H1 (cell line): ENCODE data around the gene ABHD16A. TPM values are rescaled to one million over a fixed set of nuclear protein-coding genes. Genes with fewer than 3 reads are reported as not detected.

Experiments used
- CTCF ChIA-PET: fragments of 300-600 bp; sonication (Branson Sonifier 250); formaldehyde crosslinking; loops from one replicate; lab custom pipeline; 2021; ENCODE audit not compliant: partially characterized antibody; lab: Charles Lee
- POLR2A ChIA-PET: fragments of 300-600 bp; sonication (Branson Sonifier 250); formaldehyde crosslinking; loops from one replicate; lab custom pipeline; 2021; ENCODE audit warnings: inconsistent platforms; ENCODE audit not compliant: partially characterized antibody; lab: Charles Lee
- DNase-seq, 2 experiments: peaks; one replicate each; pipeline versions ENCODE4 v3.0.0 to v3.0.0-alpha.2; 2010 to 2022; ENCODE audit warnings: low spot score in 2 of 2, low read depth in 1 of 2, mixed read lengths in 1 of 2
- FAIRE-seq: peaks from 2 replicates; lab custom pipeline; 2011; peaks lifted over from hg19 to GRCh38; lab: Jason Lieb, UNC
- H2AFZ ChIP-seq: 2 replicates; pipeline ENCODE4 v1.8.1; 2012; ENCODE audit warnings: low read length, inconsistent platforms
- H2AK5ac ChIP-seq: 2 replicates; pipeline ENCODE4 v1.6.1; 2013; ENCODE audit warnings: low read depth, low read length
- H2BK120ac ChIP-seq: replicated peaks from 2 replicates; pipeline ENCODE3; 2013; ENCODE audit warnings: low read depth, low read length, inconsistent platforms
- H2BK12ac ChIP-seq: 2 replicates; pipeline ENCODE4 v1.6.1; 2013; ENCODE audit warnings: low read depth, low read length
- H2BK15ac ChIP-seq: 2 replicates; pipeline ENCODE4 v1.6.1; 2013; ENCODE audit warnings: low read length
- H2BK20ac ChIP-seq: 2 replicates; pipeline ENCODE4 v1.6.1; 2013; ENCODE audit warnings: low read length
- H2BK5ac ChIP-seq: 2 replicates; pipeline ENCODE4 v1.6.1; 2013; ENCODE audit warnings: low read depth, low read length
- H3K14ac ChIP-seq: 2 replicates; pipeline ENCODE4 v1.6.1; 2013; ENCODE audit warnings: inconsistent platforms; ENCODE audit not compliant: insufficient read length
- H3K18ac ChIP-seq: 2 replicates; pipeline ENCODE4 v1.6.1; 2013; ENCODE audit warnings: low read length; ENCODE audit errors: extremely low read depth
- H3K23ac ChIP-seq: 2 replicates; pipeline ENCODE4 v1.6.1; 2013; ENCODE audit warnings: inconsistent platforms; ENCODE audit not compliant: insufficient read length
- H3K23me2 ChIP-seq: 2 replicates; pipeline ENCODE4 v1.6.1; 2013; ENCODE audit warnings: low read depth, low read length
- H3K27ac ChIP-seq: 2 replicates; pipeline ENCODE4 v1.6.1; 2011; ENCODE audit warnings: low read depth, low read length, inconsistent platforms
- H3K27me3 ChIP-seq, 4 experiments: replicated peaks in 1 of 4; 1 replicate in 1 of 4; 2 replicates in 3 of 4; pipeline versions ENCODE4 v1.6.1 to v1.8.1; 2011 to 2013; ENCODE audit warnings: low read length in 3 of 4, mild to moderate bottlenecking in 3 of 4, inconsistent platforms in 2 of 4, mixed read lengths in 2 of 4, moderate library complexity in 1 of 4; ENCODE audit not compliant: control insufficient read depth in 3 of 4, insufficient read depth in 3 of 4; ENCODE audit errors: extremely low read depth in 1 of 4
- H3K36me3 ChIP-seq, 4 experiments: 2 replicates each; pipeline versions ENCODE4 v1.6.1 to v1.8.1; 2011 to 2013; ENCODE audit warnings: mild to moderate bottlenecking in 4 of 4, low read length in 3 of 4, moderate library complexity in 2 of 4, control low read depth in 1 of 4, inconsistent platforms in 1 of 4; ENCODE audit not compliant: insufficient read depth in 4 of 4, control insufficient read depth in 2 of 4
- H3K4ac ChIP-seq: replicated peaks from 2 replicates; pipeline ENCODE3; 2013; ENCODE audit warnings: low read length, low read depth, mixed read lengths, inconsistent platforms; ENCODE audit not compliant: insufficient read length
- H3K4me1 ChIP-seq, 4 experiments: replicated peaks in 1 of 4; 1 replicate in 1 of 4; 2 replicates in 3 of 4; pipeline versions ENCODE4 v1.6.1 to v1.8.1; 2011 to 2013; ENCODE audit warnings: low read length in 3 of 4, inconsistent platforms in 2 of 4, mixed read lengths in 1 of 4; ENCODE audit not compliant: insufficient read depth in 4 of 4, control insufficient read depth in 3 of 4
- H3K4me2 ChIP-seq, 2 experiments: 2 replicates each; pipeline versions ENCODE4 v1.6.1 to v1.8.1; 2011 to 2013; ENCODE audit warnings: low read depth in 2 of 2, low read length in 2 of 2, control low read depth in 1 of 2, inconsistent platforms in 1 of 2, mild to moderate bottlenecking in 1 of 2; ENCODE audit not compliant: insufficient read depth in 1 of 2
- H3K4me3 ChIP-seq, 4 experiments: fragments of 200-600, 300-600 bp in 1 of 4; sonication (generic), shearing (Covaris generic), sonication (Bioruptor Twin) in 1 of 4; 2 replicates each; pipeline versions ENCODE4 v1.5.1 to v1.8.1; 2011 to 2016; ENCODE audit warnings: low read length in 4 of 4, low read depth in 3 of 4, control low read depth in 2 of 4, inconsistent platforms in 2 of 4, mild to moderate bottlenecking in 2 of 4, mixed read lengths in 1 of 4, moderate library complexity in 1 of 4; ENCODE audit not compliant: insufficient read depth in 2 of 4; ENCODE audit errors: extremely low read depth in 1 of 4
- H3K56ac ChIP-seq: replicated peaks from 2 replicates; pipeline ENCODE3; 2013; ENCODE audit warnings: low read depth, mild to moderate bottlenecking, mixed read lengths, low read length, inconsistent platforms; ENCODE audit not compliant: insufficient read length
- H3K79me1 ChIP-seq: 2 replicates; pipeline ENCODE4 v1.6.1; 2013; ENCODE audit warnings: low read depth, low read length, control low read depth
- H3K79me2 ChIP-seq, 2 experiments: 2 replicates each; pipeline versions ENCODE4 v1.6.1 to v1.8.1; 2012 to 2013; ENCODE audit warnings: low read length in 2 of 2, mild to moderate bottlenecking in 2 of 2, inconsistent platforms in 1 of 2; ENCODE audit not compliant: insufficient read depth in 2 of 2, control insufficient read depth in 1 of 2
- H3K9ac ChIP-seq, 4 experiments: replicated peaks in 1 of 4; 1 replicate in 1 of 4; 2 replicates in 3 of 4; pipeline versions ENCODE4 v1.6.1 to v1.8.1; 2011 to 2013; ENCODE audit warnings: low read depth in 3 of 4, low read length in 3 of 4, control low read depth in 2 of 4, mild to moderate bottlenecking in 2 of 4, moderate library complexity in 2 of 4, inconsistent platforms in 1 of 4; ENCODE audit errors: extremely low read depth in 1 of 4
- H3K9me3 ChIP-seq, 2 experiments: 2 replicates each; pipeline versions ENCODE4 v1.6.1 to v1.8.1; 2012 to 2013; ENCODE audit warnings: mild to moderate bottlenecking in 2 of 2, moderate library complexity in 2 of 2, control low read depth in 1 of 2, inconsistent platforms in 1 of 2, low read depth in 1 of 2, low read length in 1 of 2, mixed read lengths in 1 of 2; ENCODE audit not compliant: insufficient read depth in 2 of 2
- H4K20me1 ChIP-seq, 2 experiments: replicated peaks in 1 of 2; 2 replicates each; pipeline versions ENCODE3 to v1.8.1; 2011 to 2013; ENCODE audit warnings: inconsistent platforms in 2 of 2, low read length in 2 of 2, mild to moderate bottlenecking in 1 of 2; ENCODE audit not compliant: insufficient read depth in 2 of 2, control insufficient read depth in 1 of 2
- H4K5ac ChIP-seq: 2 replicates; pipeline ENCODE4 v1.6.1; 2013; ENCODE audit warnings: low read length, low read depth, mixed read lengths, inconsistent platforms; ENCODE audit not compliant: insufficient read length
- H4K8ac ChIP-seq: 2 replicates; pipeline ENCODE4 v1.8.0; 2013; ENCODE audit warnings: mild to moderate bottlenecking, moderate library complexity, low read length, inconsistent platforms; ENCODE audit not compliant: insufficient read depth; ENCODE audit errors: extremely low read depth
- H4K91ac ChIP-seq: replicated peaks from 2 replicates; pipeline ENCODE3; 2013; ENCODE audit warnings: low read length, mixed read lengths, inconsistent platforms; ENCODE audit not compliant: insufficient read length
- BRCA1 ChIP-seq: IDR thresholded peaks from 2 replicates; pipeline ENCODE4 v1.6.1; 2012; ENCODE audit warnings: low read depth, low read length, improper control_type of control experiment
- CHD1 ChIP-seq: IDR thresholded peaks from 2 replicates; pipeline ENCODE4 v1.6.1; 2012; ENCODE audit warnings: low read depth, low read length, improper control_type of control experiment
- JUN ChIP-seq: IDR thresholded peaks from 2 replicates; pipeline ENCODE4 v1.6.1; 2011; ENCODE audit warnings: low read depth, mild to moderate bottlenecking, improper control_type of control experiment, low read length
- NRF1 ChIP-seq: IDR thresholded peaks from 2 replicates; pipeline ENCODE4 v1.6.1; 2011; ENCODE audit warnings: mild to moderate bottlenecking, low read depth, low read length, improper control_type of control experiment
- WGBS, 2 experiments: shearing (Covaris generic) in 1 of 2; methylation state at CpG; one replicate each; pipeline versions ENCODE4 v1.1.6 to v1.1.7; 2013 to 2015; ENCODE audit warnings: low lambda C conversion rate in 2 of 2, mixed read lengths in 2 of 2, inconsistent platforms in 1 of 2, low coverage in 1 of 2, missing lambda C conversion rate in 1 of 2; ENCODE audit not compliant: insufficient replicate concordance in 2 of 2, insufficient coverage in 1 of 2, insufficient read length in 1 of 2; ENCODE audit errors: extremely low coverage in 1 of 2, missing lambda C conversion rate in 1 of 2; 5-methylcytosine and 5-hydroxymethylcytosine counted together
- polyA plus RNA-seq, 7 experiments: library from polyadenylated mRNA; depleted of rRNA in 3 of 7; stranded (reverse) in 5 of 7; unstranded in 2 of 7; fragments of >200 nt in 5 of 7; fragments of 200-250 nt in 2 of 7; gene quantifications; 1 replicate in 5 of 7; 2 replicates in 1 of 7; 4 replicates in 1 of 7; pipeline versions ENCODE4 v1.2.1 to v1.2.3, GENCODE V29; 2011 to 2013; ENCODE audit warnings: missing spikeins in 2 of 7, mixed read lengths in 2 of 7
- total RNA-seq: library from RNA; stranded (reverse); fragmentation: NEBNext Ultra II Directional; extraction: Animal tissue kit (Norgen Biotek cat#: 25700); gene quantifications from 2 replicates; pipeline ENCODE4 v1.2.1, GENCODE V29; 2021

The ABHD16A gene
- total and polyA plus RNA-seq, 2 of the 8 experiments (the other 6 are each of a cell fraction or from before 2014, with no cell fraction given): 32.9 to 40.2 TPM

GRCh38 chr6:31727717-31728671 lies 24.9 kb upstream of the ABHD16A start:
- H3K4me1 ChIP-seq: peaks cover 2 to 13% (median 7%) of the 10 kb centered on the region in 4 experiments
- no peak overlapping the region for H4K8ac ChIP-seq
- H2BK20ac ChIP-seq: no peak overlapping the region
- no peaks in the 10 kb centered on the region for H3K79me2 ChIP-seq
- H2BK120ac ChIP-seq: no peak overlapping the region
- no peaks in the 10 kb centered on the region for H3K9me3 ChIP-seq
- WGBS, 2 experiments: 86% methylated on average over 23 of the region's 41 CpGs; no CpG with 5 or more reads in 1 of the 2 experiments
- H3K9ac ChIP-seq: no peak overlapping the region
- H2AFZ ChIP-seq: no peak overlapping the region
- H4K5ac ChIP-seq: no peak overlapping the region
- no peak overlapping the region for H3K23ac ChIP-seq
- no peak overlapping the region for H3K27ac ChIP-seq
- FAIRE-seq: no peak
- H2BK15ac ChIP-seq: peak overlapping the region; percentile 61; the same call in 1 of the 2 replicates
- H3K4me3 ChIP-seq: peak overlapping the region in 3 of 4 experiments; percentile 77 to 91 (median 89); a peak in 2 of 8 replicates
- POLR2A ChIA-PET: interaction anchor here (0.6 to 7.2 kb wide), 6 partner anchors 10 to 99 kb away, joined by 3 to 73 read pairs (median 3); partner anchors contain the start of genes CLIC1, HSPA1B and MSH5
- no peak overlapping the region for H4K91ac ChIP-seq
- peak overlapping the region; percentile 31 to 90; a peak in 2 of 4 replicates for H3K4me2 ChIP-seq
- peaks cover 0 to 1% of the 10 kb centered on the region in 2 experiments for H4K20me1 ChIP-seq
- H3K4ac ChIP-seq: no peak overlapping the region
- no peak for DNase-seq
- peaks cover 3 to 28% (median 23%) of the 10 kb centered on the region in 4 experiments; a peak in 7 of 8 replicates for H3K36me3 ChIP-seq
- H3K56ac ChIP-seq: no peak overlapping the region
- peaks cover 2% of the 10 kb centered on the region; the same call in 1 of the 2 replicates for H3K23me2 ChIP-seq
- CTCF ChIA-PET: interaction anchor here (0.5 to 8.9 kb wide), 15 partner anchors 10 to 102 kb away, joined by 3 to 89 read pairs (median 4); partner anchors contain the start of genes ABHD16A, LY6G6D and MSH5
- TF ChIP-seq BRCA1 (no peak), CHD1 (no peak), NRF1 (no peak), JUN (no peak)
- no peak overlapping the region for H3K18ac ChIP-seq
- no peak overlapping the region for H2BK12ac ChIP-seq
- no peak overlapping the region for H2BK5ac ChIP-seq
- no peak overlapping the region for H3K14ac ChIP-seq
- H3K27me3 ChIP-seq: no peaks in the 10 kb centered on the region
- H3K79me1 ChIP-seq: 0 out of 2 replicates have a peak, but pooled peaks cover 3% of the 10 kb centered on the region
- H2AK5ac ChIP-seq: no peak overlapping the region
